Progenitor cell of endocrine pancreas (in vitro differentiated cells): ENCODE results near the gene ZW10. TPM values are rescaled to one million over a fixed set of nuclear protein-coding genes. Genes with fewer than 3 reads are reported as not detected.
A peak's percentile ranks its signal among the peaks of the same experiment; 100 is the strongest.

ENCODE experiments used
- DNase-seq: peaks from one replicate; pipeline ENCODE4 v3.0.0; 2021; ENCODE audit warnings: low spot score; ENCODE audit not compliant: unreplicated experiment
- H3K27ac Mint-ChIP-seq: 2 replicates; pipeline ENCODE4 v1.8.0; 2021; ENCODE audit warnings: mild to moderate bottlenecking, moderate library complexity, mixed read lengths
- H3K27me3 Mint-ChIP-seq: 2 replicates; pipeline ENCODE4 v1.8.0; 2021; ENCODE audit warnings: mixed read lengths
- H3K36me3 Mint-ChIP-seq: 2 replicates; pipeline ENCODE4 v1.8.0; 2022; ENCODE audit warnings: mixed read lengths; ENCODE audit not compliant: insufficient read depth
- H3K4me1 Mint-ChIP-seq: 2 replicates; pipeline ENCODE4 v1.8.0; 2021; ENCODE audit warnings: low read depth, mixed read lengths
- H3K4me3 Mint-ChIP-seq: 2 replicates; pipeline ENCODE4 v1.8.0; 2021; ENCODE audit warnings: low read depth, mild to moderate bottlenecking, moderate library complexity, mixed read lengths
- H3K9me3 Mint-ChIP-seq: 2 replicates; pipeline ENCODE4 v1.8.0; 2021; ENCODE audit warnings: low read depth, mixed read lengths
- CTCF ChIP-seq: fragments of 200-600 bp; sonication (generic); IDR thresholded peaks from one replicate; pipeline ENCODE4 v1.5.0; 2021; ENCODE audit warnings: antibody characterized with exemption, mild to moderate bottlenecking; ENCODE audit not compliant: unreplicated experiment
- total RNA-seq: library from RNA; stranded (reverse); gene quantifications from 2 replicates; pipeline ENCODE4 v1.2.1, GENCODE V29; 2021

ZW10 gene
- total RNA-seq, 1 donor from 2014 or later: 18.9 TPM

DNA sequence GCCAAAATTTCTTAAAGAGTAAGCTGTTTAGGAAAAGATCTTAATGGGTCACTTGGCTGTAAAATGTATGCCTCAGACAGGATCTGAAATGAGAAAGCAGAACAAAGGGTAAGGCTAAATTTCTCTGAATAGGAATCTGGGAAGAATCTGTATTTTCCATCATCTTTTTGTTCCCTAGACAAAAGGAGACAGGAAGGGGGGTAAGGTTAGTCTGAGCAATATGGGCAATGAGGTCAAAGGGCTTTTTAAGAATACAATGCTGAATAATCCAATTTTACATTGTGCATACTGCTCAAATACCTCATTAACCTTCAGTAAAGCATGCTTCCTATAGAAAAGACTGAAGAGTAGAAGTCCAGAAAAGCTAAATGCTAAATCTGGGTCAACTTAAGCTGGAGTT, 40.7 kb upstream of the ZW10 start:
- no peak for TF ChIP-seq CTCF
- Mint-ChIP-seq H3K36me3 (peaks cover 23% of the 10 kb centered on the region), H3K27me3 (no peaks in the 10 kb centered on the region)

GRCh38 chr11:113808931-113809330, 35.4 kb upstream of the ZW10 start:
- no peak for DNase-seq

More for the DNA sequence above, 40.7 kb upstream of the ZW10 start:
- no peaks in the 10 kb centered on the region for H3K9me3 Mint-ChIP-seq
- H3K27ac Mint-ChIP-seq: no peak overlapping the region
- DNase-seq: no peak
- H3K4me3 Mint-ChIP-seq: no peak overlapping the region
- no peaks in the 10 kb centered on the region for H3K4me1 Mint-ChIP-seq

GRCh38 chr11:113806406-113806805, 32.9 kb upstream of the ZW10 start:
- Mint-ChIP-seq H3K27me3 (no peaks in the 10 kb centered on the region), H3K36me3 (peaks cover 17% of the 10 kb centered on the region), H3K9me3 (no peaks in the 10 kb centered on the region), H3K4me3 (no peak overlapping the region), H3K27ac (no peak overlapping the region), H3K4me1 (no peaks in the 10 kb centered on the region)
- no peak for DNase-seq
- TF ChIP-seq CTCF: peak; percentile 60

More at GRCh38 chr11:113808931-113809330, 35.4 kb upstream of the ZW10 start:
- no peak for TF ChIP-seq CTCF
- Mint-ChIP-seq H3K4me1 (no peaks in the 10 kb centered on the region), H3K27me3 (no peaks in the 10 kb centered on the region), H3K4me3 (no peak overlapping the region), H3K36me3 (peaks cover 18% of the 10 kb centered on the region), H3K27ac (no peak overlapping the region), H3K9me3 (no peaks in the 10 kb centered on the region)

DNA sequence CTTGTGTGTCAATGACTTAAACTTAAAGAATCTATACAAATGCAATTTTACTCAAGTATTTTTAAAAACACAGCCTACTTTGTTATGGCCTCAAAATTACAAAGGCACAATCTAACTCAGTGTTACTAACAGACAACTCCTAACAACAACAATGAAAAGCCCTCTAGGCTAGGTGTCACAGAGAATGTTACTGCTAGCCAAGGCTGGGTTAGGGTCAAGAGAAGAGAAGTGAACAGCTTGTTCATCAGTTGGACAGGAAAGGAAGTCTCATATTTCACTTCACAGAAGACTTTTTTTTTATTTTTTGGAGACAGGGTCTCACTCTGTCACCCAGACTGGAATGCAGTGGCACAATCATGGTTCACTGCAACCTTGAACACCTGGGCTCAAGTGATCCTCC, 32.1 kb upstream of the ZW10 start:
- TF ChIP-seq CTCF: no peak
- no peaks in the 10 kb centered on the region for H3K4me1 Mint-ChIP-seq
- H3K4me3 Mint-ChIP-seq: no peak overlapping the region
- no peaks in the 10 kb centered on the region for H3K27me3 Mint-ChIP-seq
- H3K27ac Mint-ChIP-seq: peak overlapping the region; percentile 63
- H3K36me3 Mint-ChIP-seq: peaks cover 20% of the 10 kb centered on the region
- no peak for DNase-seq
- H3K9me3 Mint-ChIP-seq: no peaks in the 10 kb centered on the region

DNA sequence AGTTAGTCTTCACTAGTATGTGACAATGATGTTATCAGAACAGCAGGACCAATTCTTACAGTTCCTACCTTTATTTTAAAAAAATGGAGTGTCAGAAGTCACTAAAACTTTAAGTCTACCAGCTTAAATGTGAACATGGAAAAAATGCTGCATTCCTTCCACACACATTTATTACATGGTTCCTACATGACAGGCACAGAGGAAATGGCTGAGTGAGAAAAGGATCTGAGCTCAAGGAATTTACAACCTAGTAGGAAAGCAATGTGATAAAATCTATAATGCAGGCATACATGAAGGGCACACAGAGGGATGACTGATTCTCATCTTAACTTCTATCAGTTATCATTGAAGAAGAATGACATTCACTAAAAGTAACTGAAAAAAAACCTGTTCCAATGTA, 29.1 kb upstream of the ZW10 start:
- no peak overlapping the region for H3K27ac Mint-ChIP-seq
- no peak overlapping the region for H3K4me3 Mint-ChIP-seq
- peaks cover 25% of the 10 kb centered on the region for H3K36me3 Mint-ChIP-seq
- TF ChIP-seq CTCF: no peak
- H3K27me3 Mint-ChIP-seq: no peaks in the 10 kb centered on the region
- no peaks in the 10 kb centered on the region for H3K4me1 Mint-ChIP-seq
- H3K9me3 Mint-ChIP-seq: no peaks in the 10 kb centered on the region
- DNase-seq: no peak
